Measurements from ENCODE around the gene TMEM266.

Gene TMEM266

DNA sequence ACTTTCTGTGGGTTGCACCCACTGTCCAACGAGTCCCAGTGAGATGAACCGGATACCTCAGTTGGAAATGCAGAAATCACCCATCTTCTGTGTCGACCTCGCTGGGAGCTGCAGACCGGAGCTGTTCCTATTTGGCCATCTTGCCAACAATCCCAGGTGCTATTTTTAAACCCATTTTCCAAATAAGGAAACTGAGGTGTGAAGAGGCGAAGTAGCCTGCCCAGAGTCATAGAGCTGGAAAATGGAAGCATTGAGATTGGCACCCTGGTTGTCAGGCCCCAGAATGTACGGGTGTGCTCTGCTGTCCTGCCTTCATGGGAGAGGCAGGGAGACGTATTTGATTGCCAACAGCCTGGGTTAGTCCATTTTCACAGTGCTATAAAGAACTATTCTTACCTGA lies 39.6 kb downstream of the TMEM266 start:
- H2BK120ac ChIP-seq (ENCODE audit: low read depth, low read length): no peak overlapping the region
- no peak for DNase-seq (ENCODE audit: low spot score)
- no peaks in the 10 kb centered on the region for H3K79me1 ChIP-seq (ENCODE audit: low read depth, low read length)
- no peak overlapping the region for H2AK5ac ChIP-seq (ENCODE audit: low read depth, low read length)
- H3K4me1 ChIP-seq (ENCODE audit: control insufficient read depth in 2 of 2, insufficient read depth in 1 of 2, low read depth in 1 of 2, low read length in 2 of 2): no peaks in the 10 kb centered on the region
- no peak overlapping the region for H3K18ac ChIP-seq (ENCODE audit: low read length)
- no peaks in the 10 kb centered on the region for H3K36me3 ChIP-seq (replicated peaks in 1 of 2; ENCODE audit: control insufficient read depth in 2 of 2, insufficient read depth in 2 of 2, low read length in 2 of 2)
- no peak overlapping the region for H3K27ac ChIP-seq (replicated peaks; ENCODE audit: low read length)
- no peak overlapping the region for H2BK12ac ChIP-seq (ENCODE audit: low read length)
- no peak overlapping the region for H3K4me2 ChIP-seq (ENCODE audit: insufficient read depth, low read length, poor library complexity, severe bottlenecking)
- no peak overlapping the region for H3K9ac ChIP-seq (ENCODE audit: low read depth, low read length, poor library complexity)
- no peak overlapping the region for H3K23ac ChIP-seq (ENCODE audit: low read depth, low read length, poor library complexity)
- no peak overlapping the region for H3K4ac ChIP-seq (ENCODE audit: low read length)
- no peak overlapping the region for H2BK15ac ChIP-seq (ENCODE audit: low read length)
- H3K9me3 ChIP-seq (replicated peaks in 1 of 2; ENCODE audit: control insufficient read depth in 2 of 2, insufficient read depth in 1 of 2, low read depth in 1 of 2, low read length in 2 of 2): peaks cover 0 to 2% of the 10 kb centered on the region in 2 donors
- no peak overlapping the region for H4K91ac ChIP-seq (ENCODE audit: low read depth, low read length, poor library complexity)
- no CpG with 5 or more reads among the region's 8 CpGs for WGBS, 2 donors (ENCODE audit: extremely low coverage in 2 of 2, insufficient read length in 2 of 2, insufficient replicate concordance in 1 of 2)
- no peak overlapping the region for H3K4me3 ChIP-seq (ENCODE audit: low read length in 2 of 2)
- H4K8ac ChIP-seq (ENCODE audit: low read depth, low read length): no peak overlapping the region
- no peak overlapping the region for H2AFZ ChIP-seq (ENCODE audit: low read length)
- peak overlapping the region; percentile 56 for H3K14ac ChIP-seq (ENCODE audit: low read length)
- H3K27me3 ChIP-seq (ENCODE audit: control insufficient read depth in 3 of 3, insufficient read depth in 3 of 3, low read depth in 1 of 3, low read length in 3 of 3): peaks cover 0 to 11% (median 0%) of the 10 kb centered on the region in 3 experiments
- no peak overlapping the region for H2BK5ac ChIP-seq (ENCODE audit: low read length)

DNA sequence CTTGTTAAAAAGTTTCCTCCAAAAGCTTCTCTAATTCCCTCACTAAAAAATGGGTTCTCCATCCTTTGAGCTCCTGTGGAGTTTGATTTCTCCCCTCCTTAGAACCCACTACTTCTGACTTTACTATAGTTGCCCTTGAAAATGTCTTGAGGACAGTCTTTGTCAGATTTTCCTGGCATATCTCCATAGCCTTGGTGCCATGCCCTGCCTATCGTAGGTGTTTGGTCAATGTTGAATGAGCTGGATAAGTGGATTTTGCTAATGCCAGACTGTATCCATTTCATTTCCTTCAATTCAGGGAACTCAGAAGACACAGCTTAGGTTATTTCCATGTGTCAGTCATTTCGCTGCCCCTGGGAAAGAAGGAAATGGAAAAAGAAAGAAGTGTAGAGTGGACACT lies 40.6 kb downstream of the TMEM266 start:
- Histone ChIP-seq H3K79me1 (ENCODE audit: low read depth, low read length) (no peaks in the 10 kb centered on the region), H3K18ac (ENCODE audit: low read length) (no peak overlapping the region), H2BK12ac (ENCODE audit: low read length) (no peak overlapping the region), H4K91ac (ENCODE audit: low read depth, low read length, poor library complexity) (no peak overlapping the region), H3K4ac (ENCODE audit: low read length) (no peak overlapping the region), H3K4me3 (ENCODE audit: low read length in 2 of 2) (no peak overlapping the region), H3K36me3 (replicated peaks in 1 of 2; ENCODE audit: control insufficient read depth in 2 of 2, insufficient read depth in 2 of 2, low read length in 2 of 2) (no peaks in the 10 kb centered on the region), H2BK120ac (ENCODE audit: low read depth, low read length) (no peak overlapping the region), H4K8ac (ENCODE audit: low read depth, low read length) (no peak overlapping the region), H3K4me1 (ENCODE audit: control insufficient read depth in 2 of 2, insufficient read depth in 1 of 2, low read depth in 1 of 2, low read length in 2 of 2) (no peaks in the 10 kb centered on the region), H3K4me2 (ENCODE audit: insufficient read depth, low read length, poor library complexity, severe bottlenecking) (no peak overlapping the region), H3K9me3 (replicated peaks in 1 of 2; ENCODE audit: control insufficient read depth in 2 of 2, insufficient read depth in 1 of 2, low read depth in 1 of 2, low read length in 2 of 2) (peaks cover 0 to 2% of the 10 kb centered on the region in 2 donors), H3K23ac (ENCODE audit: low read depth, low read length, poor library complexity) (no peak overlapping the region), H2AK5ac (ENCODE audit: low read depth, low read length) (no peak overlapping the region), H3K9ac (ENCODE audit: low read depth, low read length, poor library complexity) (no peak overlapping the region), H2AFZ (ENCODE audit: low read length) (no peak overlapping the region), H3K27ac (replicated peaks; ENCODE audit: low read length) (no peak overlapping the region), H2BK15ac (ENCODE audit: low read length) (no peak overlapping the region), H3K14ac (ENCODE audit: low read length) (no peak overlapping the region), H2BK5ac (ENCODE audit: low read length) (no peak overlapping the region), H3K27me3 (ENCODE audit: control insufficient read depth in 3 of 3, insufficient read depth in 3 of 3, low read depth in 1 of 3, low read length in 3 of 3) (peaks cover 0 to 15% (median 0%) of the 10 kb centered on the region in 3 experiments)
- no peak for DNase-seq (ENCODE audit: low spot score)
- WGBS, 2 donors (ENCODE audit: extremely low coverage in 2 of 2, insufficient read length in 2 of 2, insufficient replicate concordance in 1 of 2): no CpG with 5 or more reads among the region's 2 CpGs

DNA sequence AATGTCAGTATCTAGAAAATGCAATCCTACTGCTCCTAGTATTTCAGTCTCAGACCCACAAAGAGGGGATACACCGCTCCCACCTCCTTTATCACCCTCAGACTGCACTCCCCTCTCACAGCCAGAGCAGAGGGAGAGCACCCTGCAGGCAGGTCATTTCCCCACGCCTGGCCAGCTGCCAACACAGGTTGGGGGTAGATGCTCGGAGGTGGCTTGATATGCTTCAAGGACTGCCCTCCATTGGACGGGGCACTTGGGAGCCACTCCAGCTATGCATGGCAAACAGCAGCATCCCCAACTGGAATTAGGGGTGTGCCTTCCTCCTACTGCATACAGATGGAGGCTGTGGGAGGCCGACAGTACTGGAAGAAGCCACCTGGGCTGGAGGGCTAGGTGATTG lies 41.9 kb downstream of the TMEM266 start:
- H2BK15ac ChIP-seq (ENCODE audit: low read length): no peak overlapping the region
- H3K4me1 ChIP-seq (ENCODE audit: control insufficient read depth in 2 of 2, insufficient read depth in 1 of 2, low read depth in 1 of 2, low read length in 2 of 2): no peaks in the 10 kb centered on the region
- H4K8ac ChIP-seq (ENCODE audit: low read depth, low read length): no peak overlapping the region
- no peaks in the 10 kb centered on the region for H3K79me1 ChIP-seq (ENCODE audit: low read depth, low read length)
- no peak overlapping the region for H3K4me2 ChIP-seq (ENCODE audit: insufficient read depth, low read length, poor library complexity, severe bottlenecking)
- no peak overlapping the region for H2AFZ ChIP-seq (ENCODE audit: low read length)
- H3K18ac ChIP-seq (ENCODE audit: low read length): no peak overlapping the region
- H2BK120ac ChIP-seq (ENCODE audit: low read depth, low read length): no peak overlapping the region
- peak overlapping the region in 1 of 2 donors; percentile 67 for H3K4me3 ChIP-seq (ENCODE audit: low read length in 2 of 2)
- no peak overlapping the region for H3K27ac ChIP-seq (replicated peaks; ENCODE audit: low read length)
- H2BK5ac ChIP-seq (ENCODE audit: low read length): no peak overlapping the region
- H3K4ac ChIP-seq (ENCODE audit: low read length): no peak overlapping the region
- no peak overlapping the region for H2BK12ac ChIP-seq (ENCODE audit: low read length)
- no peaks in the 10 kb centered on the region for H3K36me3 ChIP-seq (replicated peaks in 1 of 2; ENCODE audit: control insufficient read depth in 2 of 2, insufficient read depth in 2 of 2, low read length in 2 of 2)
- WGBS, 2 donors (ENCODE audit: extremely low coverage in 2 of 2, insufficient read length in 2 of 2, insufficient replicate concordance in 1 of 2): no CpG with 5 or more reads among the region's 5 CpGs
- H3K14ac ChIP-seq (ENCODE audit: low read length): no peak overlapping the region
- no peak overlapping the region for H4K91ac ChIP-seq (ENCODE audit: low read depth, low read length, poor library complexity)
- H3K9ac ChIP-seq (ENCODE audit: low read depth, low read length, poor library complexity): no peak overlapping the region
- H3K23ac ChIP-seq (ENCODE audit: low read depth, low read length, poor library complexity): no peak overlapping the region
- no peak for DNase-seq (ENCODE audit: low spot score)
- peaks cover 0 to 2% of the 10 kb centered on the region in 2 donors for H3K9me3 ChIP-seq (replicated peaks in 1 of 2; ENCODE audit: control insufficient read depth in 2 of 2, insufficient read depth in 1 of 2, low read depth in 1 of 2, low read length in 2 of 2)
- H3K27me3 ChIP-seq (ENCODE audit: control insufficient read depth in 3 of 3, insufficient read depth in 3 of 3, low read depth in 1 of 3, low read length in 3 of 3): peaks cover 0 to 15% (median 0%) of the 10 kb centered on the region in 3 experiments
- H2AK5ac ChIP-seq (ENCODE audit: low read depth, low read length): no peak overlapping the region

DNA sequence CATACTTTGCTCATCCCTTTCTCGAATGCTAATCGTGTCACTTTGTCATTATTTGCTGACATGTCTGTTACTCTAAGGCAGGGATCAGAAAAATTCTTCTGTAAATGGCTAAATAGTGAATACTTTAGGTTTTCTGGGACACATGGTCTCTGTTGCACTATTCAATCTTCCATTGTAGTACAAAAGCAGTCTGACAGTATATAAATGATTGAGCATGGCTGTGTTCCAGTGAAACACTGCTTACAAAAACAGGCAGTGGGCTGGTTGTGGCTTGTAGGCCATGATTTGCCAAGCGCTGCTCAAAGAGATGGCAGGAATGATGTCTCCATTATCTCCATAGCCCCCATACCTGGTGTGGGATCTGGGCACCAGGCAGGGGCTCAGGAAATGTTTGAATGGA lies 45.6 kb downstream of the TMEM266 start:
- Histone ChIP-seq H3K9me3 (replicated peaks in 1 of 2; ENCODE audit: control insufficient read depth in 2 of 2, insufficient read depth in 1 of 2, low read depth in 1 of 2, low read length in 2 of 2) (peaks cover 0 to 2% of the 10 kb centered on the region in 2 donors), H2BK15ac (ENCODE audit: low read length) (no peak overlapping the region), H3K4me3 (ENCODE audit: low read length in 2 of 2) (no peak overlapping the region), H2BK120ac (ENCODE audit: low read depth, low read length) (no peak overlapping the region), H3K79me1 (ENCODE audit: low read depth, low read length) (no peaks in the 10 kb centered on the region), H3K4me1 (ENCODE audit: control insufficient read depth in 2 of 2, insufficient read depth in 1 of 2, low read depth in 1 of 2, low read length in 2 of 2) (peaks cover 0 to 7% of the 10 kb centered on the region in 2 donors), H2BK12ac (ENCODE audit: low read length) (no peak overlapping the region), H3K27ac (replicated peaks; ENCODE audit: low read length) (no peak overlapping the region), H3K27me3 (ENCODE audit: control insufficient read depth in 3 of 3, insufficient read depth in 3 of 3, low read depth in 1 of 3, low read length in 3 of 3) (peaks cover 0 to 4% (median 0%) of the 10 kb centered on the region in 3 experiments), H2AK5ac (ENCODE audit: low read depth, low read length) (no peak overlapping the region), H3K23ac (ENCODE audit: low read depth, low read length, poor library complexity) (no peak overlapping the region), H3K9ac (ENCODE audit: low read depth, low read length, poor library complexity) (no peak overlapping the region), H4K91ac (ENCODE audit: low read depth, low read length, poor library complexity) (no peak overlapping the region), H4K8ac (ENCODE audit: low read depth, low read length) (no peak overlapping the region), H3K36me3 (replicated peaks in 1 of 2; ENCODE audit: control insufficient read depth in 2 of 2, insufficient read depth in 2 of 2, low read length in 2 of 2) (no peaks in the 10 kb centered on the region), H3K4ac (ENCODE audit: low read length) (no peak overlapping the region), H2BK5ac (ENCODE audit: low read length) (no peak overlapping the region), H2AFZ (ENCODE audit: low read length) (no peak overlapping the region), H3K4me2 (ENCODE audit: insufficient read depth, low read length, poor library complexity, severe bottlenecking) (no peak overlapping the region), H3K14ac (ENCODE audit: low read length) (no peak overlapping the region), H3K18ac (ENCODE audit: low read length) (no peak overlapping the region)
- DNase-seq (ENCODE audit: low spot score): no peak
- no CpG with 5 or more reads among the region's 3 CpGs for WGBS, 2 donors (ENCODE audit: extremely low coverage in 2 of 2, insufficient read length in 2 of 2, insufficient replicate concordance in 1 of 2)

All from neuronal stem cell (in vitro differentiated cells).